Tibial nerve (tissue), 3 donors: ENCODE data around the gene NCAM2.

Source experiments
- POLR2A ChIP-seq, 2 donors: fragments of 450-650 bp; IDR thresholded peaks; one replicate each; pipeline ENCODE4 v1.6.1; 2017; ENCODE audit warnings: antibody characterized with exemption in 2 of 2, mild to moderate bottlenecking in 2 of 2, moderate library complexity in 2 of 2
- TF ChIP-seq, protein P1 (sequence below), 5 experiments: fragments of 200-600 bp in 3 of 5; fragments of 450-650 bp in 2 of 5; sonication (generic) in 3 of 5; IDR thresholded peaks; one replicate each; pipeline ENCODE4 v1.5.1; 2016 to 2019; ENCODE audit warnings: antibody characterized with exemption in 5 of 5, mild to moderate bottlenecking in 3 of 5, moderate library complexity in 2 of 5

DNA sequence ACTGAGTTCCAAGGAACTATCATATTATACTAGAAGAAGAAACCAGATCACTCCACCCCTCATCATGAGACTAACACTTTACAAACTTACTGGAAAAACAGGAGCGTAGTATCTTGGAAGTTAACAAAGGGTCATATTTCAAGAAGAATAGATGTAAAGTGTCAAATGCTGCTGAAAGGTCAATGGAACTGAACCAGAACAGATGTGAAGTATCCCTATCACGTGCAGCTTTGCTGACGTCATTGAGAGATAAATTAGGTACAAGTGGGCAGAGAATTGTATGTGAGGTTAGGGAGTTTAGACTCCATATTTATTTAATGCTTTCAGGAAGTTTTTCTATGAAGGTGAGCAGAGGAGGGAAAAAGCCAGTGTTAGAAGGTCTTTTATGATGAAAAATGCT, 483.0 kb downstream of the NCAM2 start:
- TF ChIP-seq, protein P1, sequence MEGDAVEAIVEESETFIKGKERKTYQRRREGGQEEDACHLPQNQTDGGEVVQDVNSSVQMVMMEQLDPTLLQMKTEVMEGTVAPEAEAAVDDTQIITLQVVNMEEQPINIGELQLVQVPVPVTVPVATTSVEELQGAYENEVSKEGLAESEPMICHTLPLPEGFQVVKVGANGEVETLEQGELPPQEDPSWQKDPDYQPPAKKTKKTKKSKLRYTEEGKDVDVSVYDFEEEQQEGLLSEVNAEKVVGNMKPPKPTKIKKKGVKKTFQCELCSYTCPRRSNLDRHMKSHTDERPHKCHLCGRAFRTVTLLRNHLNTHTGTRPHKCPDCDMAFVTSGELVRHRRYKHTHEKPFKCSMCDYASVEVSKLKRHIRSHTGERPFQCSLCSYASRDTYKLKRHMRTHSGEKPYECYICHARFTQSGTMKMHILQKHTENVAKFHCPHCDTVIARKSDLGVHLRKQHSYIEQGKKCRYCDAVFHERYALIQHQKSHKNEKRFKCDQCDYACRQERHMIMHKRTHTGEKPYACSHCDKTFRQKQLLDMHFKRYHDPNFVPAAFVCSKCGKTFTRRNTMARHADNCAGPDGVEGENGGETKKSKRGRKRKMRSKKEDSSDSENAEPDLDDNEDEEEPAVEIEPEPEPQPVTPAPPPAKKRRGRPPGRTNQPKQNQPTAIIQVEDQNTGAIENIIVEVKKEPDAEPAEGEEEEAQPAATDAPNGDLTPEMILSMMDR (IDR thresholded peaks at IDR 0.05) = no peak
- TF ChIP-seq POLR2A (IDR thresholded peaks at IDR 0.05) = no peak
